Dermis microvascular lymphatic vessel endothelial cell (primary cell): ENCODE results near the gene CEMIP. TPM values are rescaled to one million over a fixed set of nuclear protein-coding genes. Genes with fewer than 3 reads are reported as not detected.

Experiments
- DNase-seq, 2 donors: peaks; one replicate each; pipeline versions ENCODE4 v3.0.0 to v3.0.0-alpha.2; 2010; ENCODE audit warnings: low read depth in 2 of 2
- total RNA-seq: library from RNA; depleted of rRNA; stranded (reverse); fragments of >200 nt; gene quantifications from 2 replicates; pipeline ENCODE4 v1.2.1, GENCODE V29; 2014

CEMIP gene
- total RNA-seq, 1 donor from 2014 or later, result 0.26 TPM

GRCh38 chr15:80999623-81000036 is 220.5 kb downstream of the CEMIP start:
- DNase-seq, result no peak

DNA sequence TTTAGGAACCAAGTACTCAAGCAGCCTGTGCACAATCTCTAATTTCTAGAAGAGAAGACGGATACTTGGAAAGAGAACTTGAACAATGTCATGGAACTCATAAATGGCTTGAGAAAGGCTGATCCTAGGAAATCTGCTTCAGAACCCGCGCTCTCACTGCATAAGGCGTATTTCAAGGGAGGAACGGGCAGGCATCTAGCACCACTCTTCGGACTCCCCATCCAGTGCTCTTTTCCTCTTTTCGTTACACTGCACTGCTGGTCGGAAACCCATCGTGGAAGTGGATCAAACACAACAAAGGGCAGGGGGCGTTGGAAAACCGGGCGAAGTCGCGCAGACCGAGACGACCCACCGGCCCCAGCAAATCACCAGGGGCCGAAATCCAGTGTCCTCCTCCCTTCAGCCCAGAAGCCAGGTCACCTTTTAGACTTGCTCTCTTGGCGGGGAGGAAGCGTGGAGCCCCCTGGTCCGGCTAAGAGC is 221.0 kb downstream of the CEMIP start:
- DNase-seq, result no peak

- peak; percentile 74 to 96 for DNase-seq
These were observed 221.5 kb downstream of the CEMIP start, which contains the start of gene TLNRD1 for GRCh38 chr15:81000624-81001151. Gene TLNRD1, plus strand, starts transcription at chr15:81000923. Its CDS starts 1,349 bp downstream, at chr15:81002272.

Other genes starting within 250 kb of the CEMIP start
- gene ABHD17C, start 84.1 kb upstream of the CEMIP start, total RNA-seq, result 4.9 and 6.1 TPM in 2 replicates
- 12.9 and 13.4 TPM in 2 replicates for gene MESD, start 210.4 kb downstream of the CEMIP start, total RNA-seq
- gene TLNRD1, start 221.6 kb downstream of the CEMIP start, total RNA-seq, result 8.0 and 12.0 TPM in 2 replicates